ENCODE measurements around the gene RNF217.
"Not testable (repeated sequence)": the region's sequence is repeated elsewhere in the genome, so short reads cannot be mapped to it uniquely, and the experiment has no call there.

Gene RNF217

GRCh38 chr6:125102411-125102810, 140.2 kb downstream of the RNF217 start:
- no peak for DNase-seq

- DNase-seq, result no peak
Observed at GRCh38 chr6:125102891-125103290, 140.7 kb downstream of the RNF217 start.

GRCh38 chr6:125104425-125104824, 142.2 kb downstream of the RNF217 start:
- no peak for DNase-seq

- DNase-seq, result no peak
Observed at GRCh38 chr6:125107048-125107447, 144.8 kb downstream of the RNF217 start.

- DNase-seq, result no peak
Observed at GRCh38 chr6:125107896-125108295, 145.7 kb downstream of the RNF217 start.

GRCh38 chr6:125110056-125110455, 147.8 kb downstream of the RNF217 start:
- no peak for DNase-seq

- no peak for DNase-seq
Observed at GRCh38 chr6:125111219-125111983, 149.2 kb downstream of the RNF217 start.

GRCh38 chr6:125112934-125113333, 150.7 kb downstream of the RNF217 start:
- no peak for DNase-seq

- DNase-seq, result no peak
Observed at GRCh38 chr6:125114248-125114858, 152.1 kb downstream of the RNF217 start.

GRCh38 chr6:125116170-125116569, 153.9 kb downstream of the RNF217 start:
- no peak for DNase-seq

- no peak for DNase-seq
Observed at GRCh38 chr6:125116710-125117109, 154.5 kb downstream of the RNF217 start.

- no peak for DNase-seq
Observed at GRCh38 chr6:125117818-125118217, 155.6 kb downstream of the RNF217 start.

- no peak for DNase-seq
Observed at GRCh38 chr6:125120054-125120590, 157.9 kb downstream of the RNF217 start.

- DNase-seq, result no peak
Observed at GRCh38 chr6:125121894-125122293, 159.7 kb downstream of the RNF217 start.

- no peak for DNase-seq
Observed at GRCh38 chr6:125123051-125123450, 160.8 kb downstream of the RNF217 start.

GRCh38 chr6:125123468-125124048, 161.3 kb downstream of the RNF217 start:
- DNase-seq, result no peak

- no peak for DNase-seq
Observed at GRCh38 chr6:125124049-125124669, 161.9 kb downstream of the RNF217 start.

GRCh38 chr6:125125856-125126255, 163.6 kb downstream of the RNF217 start:
- not testable (repeated sequence) for DNase-seq

- DNase-seq, result no peak
Observed at GRCh38 chr6:125129354-125129753, 167.1 kb downstream of the RNF217 start.

- DNase-seq, result no peak
Observed at GRCh38 chr6:125132058-125132457, 169.8 kb downstream of the RNF217 start.

- DNase-seq, result no peak
Observed at GRCh38 chr6:125136378-125136777, 174.1 kb downstream of the RNF217 start.

GRCh38 chr6:125138083-125138482, 175.8 kb downstream of the RNF217 start:
- DNase-seq, result no peak

GRCh38 chr6:125140808-125141207, 178.6 kb downstream of the RNF217 start:
- DNase-seq, result no peak

Measured in cerebellar nuclear complex (tissue), 1 donor.